Measurements from ENCODE around the gene YIPF1.
"Not testable (repeated sequence)": the region's sequence is repeated elsewhere in the genome, so short reads cannot be mapped to it uniquely, and the experiment has no call there.

YIPF1 gene

DNA sequence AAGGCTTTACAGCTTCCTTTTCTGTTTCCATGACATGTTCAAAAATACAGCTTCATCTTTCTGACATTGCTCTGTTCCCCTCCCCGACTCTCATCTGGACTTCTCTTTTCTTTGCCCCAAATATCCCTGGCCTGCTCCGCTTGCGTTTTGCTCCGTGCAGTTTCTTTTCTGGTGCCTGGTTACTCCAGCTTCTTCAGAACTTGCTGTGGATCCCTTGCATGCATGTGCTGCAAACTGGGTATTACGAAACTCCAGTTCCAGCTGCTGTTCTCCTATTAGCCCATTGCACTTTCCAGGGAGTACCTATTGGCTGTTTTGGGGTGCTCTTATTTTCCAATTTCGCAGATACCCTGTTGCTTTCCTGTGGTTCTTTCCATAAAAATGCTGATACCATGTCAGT, 41.6 kb downstream of the YIPF1 start:
- DNase-seq (ENCODE audit: extremely low read depth in 1 of 2, low read depth in 1 of 2) = no peak

DNA sequence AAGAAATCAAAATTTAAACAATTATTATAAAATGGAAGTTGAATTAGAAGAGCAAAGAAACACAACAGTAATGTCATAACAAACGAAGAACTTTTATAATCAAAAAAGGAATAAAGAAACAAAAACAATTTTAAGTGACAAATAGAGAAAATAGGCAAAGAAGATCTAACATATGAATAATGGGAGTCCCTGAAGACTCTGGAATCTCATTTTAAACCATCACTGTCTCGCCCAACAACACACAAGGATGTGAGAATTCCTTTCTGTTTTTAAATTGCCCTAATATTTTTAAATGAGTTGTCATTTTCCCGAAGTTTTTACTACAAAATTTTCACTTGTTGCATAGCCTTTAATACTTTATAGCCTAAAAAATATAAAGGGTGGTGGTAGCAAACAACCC, 47.2 kb downstream of the YIPF1 start:
- DNase-seq (ENCODE audit: extremely low read depth in 1 of 2, low read depth in 1 of 2) = no peak

DNA sequence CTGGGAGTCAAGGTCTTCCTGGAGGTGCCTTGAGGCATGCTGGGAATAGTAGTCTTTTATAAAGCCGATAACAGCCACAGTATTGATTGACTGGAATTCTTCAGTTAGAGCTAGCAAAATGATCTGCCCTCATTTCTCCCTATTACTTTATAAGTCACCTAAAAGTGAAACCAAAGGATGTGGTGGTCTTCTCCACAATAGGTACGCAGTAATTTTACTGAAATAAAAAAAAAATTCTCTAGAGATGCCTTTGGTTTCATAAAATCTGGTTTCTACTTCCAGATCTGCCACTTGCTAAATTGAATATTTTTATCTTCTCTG, 51.0 kb downstream of the YIPF1 start:
- no peak for DNase-seq (ENCODE audit: extremely low read depth in 1 of 2, low read depth in 1 of 2)

DNA sequence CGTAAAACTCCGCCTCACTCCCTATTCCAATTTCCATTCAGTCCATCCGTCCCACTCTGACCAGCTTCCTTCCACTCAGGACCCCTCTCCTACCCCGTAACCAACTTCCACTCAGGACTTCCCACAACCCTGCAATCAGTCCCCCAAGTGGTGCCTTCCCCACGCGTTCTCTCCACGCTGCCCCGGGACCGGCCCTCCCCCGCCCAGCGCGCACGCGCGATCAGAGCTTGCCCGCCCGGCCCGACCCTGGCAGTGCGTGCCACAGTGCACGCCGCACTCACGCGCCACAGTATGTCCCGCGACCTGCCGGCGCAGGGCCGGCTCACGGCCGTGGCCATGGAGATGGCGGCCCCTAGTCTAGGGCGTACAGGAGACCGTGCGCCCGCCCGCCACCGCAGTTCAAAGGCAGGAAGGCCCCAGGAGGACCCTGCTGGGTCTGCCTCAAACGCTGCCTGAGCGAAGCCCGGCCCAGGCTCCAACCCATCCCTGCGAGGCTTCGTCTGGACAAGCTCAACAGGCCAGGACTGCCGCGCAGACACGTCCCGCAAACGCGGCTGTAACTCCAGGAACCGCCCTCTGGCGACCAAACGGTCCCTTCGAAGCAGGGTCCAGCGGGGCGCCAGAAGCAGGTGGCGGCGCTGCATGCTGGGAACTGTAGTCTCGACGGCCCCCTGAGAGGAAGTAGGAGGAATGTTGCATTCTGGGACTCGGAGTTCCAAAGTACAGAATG, 51.5 kb downstream of the YIPF1 start, which contains the start of gene NDC1:
Gene NDC1 (minus strand): TSS at position 373 of the 730 bp plus-strand sequence. CDS start 35 bp downstream, at position 338.
- DNase-seq (ENCODE audit: extremely low read depth in 1 of 2, low read depth in 1 of 2) = peak; percentile 72 to 79

DNA sequence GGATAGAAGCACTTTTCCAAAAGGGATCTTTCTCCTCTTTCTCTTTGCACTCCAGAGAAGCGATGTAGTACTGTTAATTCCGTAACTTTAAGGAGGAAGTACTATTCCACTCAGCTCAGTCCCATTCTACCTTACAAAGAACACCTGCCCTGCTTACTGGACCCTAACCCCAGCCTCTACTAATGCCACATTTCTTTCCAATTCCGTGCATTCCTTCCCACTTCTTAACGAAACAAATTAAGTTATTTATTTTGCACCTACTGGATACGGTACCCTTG, 52.0 kb downstream of the YIPF1 start:
- DNase-seq (ENCODE audit: extremely low read depth in 1 of 2, low read depth in 1 of 2) = no peak

DNA sequence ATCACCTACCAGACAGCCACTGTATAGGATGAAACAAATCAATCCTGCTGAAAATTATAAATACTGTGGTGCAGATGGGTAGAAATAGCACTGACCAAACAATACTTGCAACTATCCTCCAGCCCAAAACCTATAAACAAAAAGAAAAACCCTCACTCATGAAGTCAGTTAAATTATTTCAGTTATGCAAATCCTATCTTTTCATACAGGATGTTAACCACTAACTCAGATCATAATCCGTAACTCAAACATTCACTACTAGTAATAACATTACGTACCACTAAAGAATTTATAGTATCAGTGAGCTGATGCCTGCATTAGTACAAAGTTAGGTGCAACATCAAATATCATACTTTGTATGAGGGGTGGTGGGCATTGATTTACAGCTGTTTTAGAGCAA, 54.1 kb downstream of the YIPF1 start:
- no peak for DNase-seq (ENCODE audit: extremely low read depth in 1 of 2, low read depth in 1 of 2)

DNA sequence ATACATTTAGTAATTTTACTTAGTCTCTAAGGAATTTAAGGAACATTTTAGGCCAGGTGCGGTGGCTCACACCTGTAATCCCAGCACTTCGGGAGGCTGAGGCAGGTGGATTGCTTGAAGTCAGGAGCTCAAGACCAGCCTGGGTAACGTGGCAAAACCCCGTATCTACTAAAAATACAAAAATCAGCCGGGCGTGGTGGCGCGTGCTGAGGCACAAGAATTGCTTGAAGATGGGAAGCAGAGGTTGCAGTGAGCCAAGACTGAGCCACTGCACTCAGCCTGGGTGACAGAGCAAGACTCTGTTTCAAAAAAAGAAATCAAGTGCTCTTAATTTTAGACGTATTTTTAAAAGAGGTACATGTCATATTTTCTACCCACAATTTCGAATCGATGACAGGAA, 54.8 kb downstream of the YIPF1 start:
- no peak for DNase-seq (ENCODE audit: extremely low read depth in 1 of 2, low read depth in 1 of 2)

DNA sequence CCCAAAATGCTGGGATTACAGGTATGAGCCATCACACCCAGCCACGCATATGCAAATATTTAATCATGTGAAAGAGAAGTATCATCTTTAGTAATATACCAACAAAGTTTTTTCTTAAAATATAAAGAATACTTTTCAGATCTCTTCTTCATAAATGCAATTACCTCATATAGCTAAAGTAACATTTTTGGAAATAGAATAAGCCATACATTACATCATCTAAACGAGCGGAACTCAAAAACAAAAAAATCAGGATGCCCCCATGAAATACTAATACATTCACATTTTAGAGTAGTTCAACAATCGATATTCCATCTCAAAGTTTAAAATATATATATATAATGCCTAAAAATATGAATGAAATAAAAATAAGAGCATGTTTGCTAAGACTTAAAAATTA, 56.2 kb downstream of the YIPF1 start:
- no peak for DNase-seq (ENCODE audit: extremely low read depth in 1 of 2, low read depth in 1 of 2)

DNA sequence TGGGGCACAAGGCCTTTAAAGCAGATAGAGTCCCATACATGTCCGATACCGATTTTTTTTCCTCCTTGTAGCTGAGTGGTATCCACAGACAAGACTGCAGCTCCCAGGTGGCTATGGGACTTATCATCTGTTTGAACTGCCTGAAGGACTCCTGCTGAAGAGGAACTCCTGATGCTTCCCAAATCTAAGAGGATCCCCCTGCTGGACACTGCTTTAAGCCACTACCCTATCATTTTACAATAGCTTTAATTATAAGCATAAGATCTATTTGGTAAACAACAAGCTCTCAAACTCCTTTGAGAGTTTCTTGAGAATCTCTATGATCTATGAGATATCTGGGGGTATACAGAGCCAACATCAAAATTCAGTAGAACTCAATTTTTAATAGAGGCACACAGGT, 63.2 kb downstream of the YIPF1 start:
- no peak for DNase-seq (ENCODE audit: extremely low read depth in 1 of 2, low read depth in 1 of 2)

DNA sequence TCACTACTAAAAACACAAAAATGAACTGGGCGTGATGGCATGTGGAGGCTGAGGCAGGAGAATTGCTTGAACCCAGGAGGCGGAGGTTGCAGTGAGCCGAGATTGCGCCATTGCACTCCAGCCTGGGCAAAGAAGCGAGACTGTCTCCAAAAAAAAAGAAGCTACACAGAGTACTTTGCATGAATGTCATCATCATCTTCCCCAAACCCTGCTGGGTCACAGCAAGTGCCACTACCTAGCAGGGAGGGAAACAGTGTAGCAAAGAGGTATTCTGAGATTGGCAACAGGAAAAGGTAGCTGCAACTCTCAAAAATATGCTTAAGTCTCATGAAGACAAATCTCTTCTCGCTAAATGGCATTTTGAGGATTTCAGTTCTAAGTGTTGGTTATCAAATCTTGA, 64.3 kb downstream of the YIPF1 start:
- no peak for DNase-seq (ENCODE audit: extremely low read depth in 1 of 2, low read depth in 1 of 2)

DNA sequence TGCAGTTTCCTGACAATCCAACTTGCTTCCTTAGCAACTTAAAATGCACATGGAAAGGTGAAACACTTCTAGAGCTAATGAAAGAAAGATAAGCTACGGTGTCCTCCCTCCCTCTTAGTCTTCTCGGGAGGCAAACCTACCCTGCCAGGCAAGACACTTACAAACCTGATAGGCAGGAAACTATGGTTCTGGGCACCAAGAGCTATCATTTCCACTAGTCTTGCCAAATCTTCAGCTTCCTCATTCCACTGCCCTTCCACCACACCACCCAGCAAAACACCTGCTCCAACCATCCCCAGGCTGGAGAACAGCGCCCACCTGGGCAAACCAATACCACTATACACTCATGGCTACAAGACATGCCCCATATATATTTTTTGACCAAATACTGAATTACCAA, 66.7 kb downstream of the YIPF1 start:
- DNase-seq (ENCODE audit: extremely low read depth in 1 of 2, low read depth in 1 of 2) = no peak

DNA sequence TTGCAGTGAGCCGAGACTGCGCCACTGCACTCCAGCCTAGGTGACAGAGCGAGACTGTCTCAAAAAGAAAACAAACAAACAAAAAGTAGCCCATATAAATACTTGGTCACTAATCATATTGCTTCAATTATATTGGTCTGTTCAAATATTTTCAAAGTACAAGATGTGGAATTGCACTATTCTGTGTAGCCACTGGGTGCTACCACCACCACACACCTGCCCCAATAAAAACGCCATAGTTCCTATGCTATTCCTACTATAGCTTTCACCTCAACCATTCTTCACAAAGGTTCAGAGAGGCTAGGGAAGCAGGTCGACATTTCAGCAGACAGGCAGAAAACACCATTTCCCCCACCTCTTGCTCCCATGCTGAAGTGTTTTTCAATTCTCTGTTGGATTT, 68.2 kb downstream of the YIPF1 start:
- DNase-seq (ENCODE audit: extremely low read depth in 1 of 2, low read depth in 1 of 2) = no peak

DNA sequence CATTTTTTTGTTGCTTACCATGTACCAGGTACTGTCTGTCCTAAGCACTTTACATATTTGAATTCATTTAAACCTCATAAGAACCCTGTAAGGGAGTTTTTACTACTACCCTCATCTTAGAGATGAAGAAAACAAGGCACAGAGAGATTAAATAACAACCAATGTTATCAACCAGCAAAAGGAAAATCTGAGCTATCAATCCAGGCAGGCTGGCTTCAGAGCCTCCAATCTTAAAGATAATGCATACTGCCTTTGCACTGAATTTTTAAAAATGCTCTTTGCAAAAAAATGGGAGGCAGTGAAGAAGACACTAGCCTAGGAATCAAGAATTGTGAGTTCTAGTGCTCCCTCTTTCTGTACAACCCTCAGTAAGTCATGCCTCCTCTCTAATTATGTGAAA, 70.2 kb downstream of the YIPF1 start:
- no peak for DNase-seq (ENCODE audit: extremely low read depth in 1 of 2, low read depth in 1 of 2)

DNA sequence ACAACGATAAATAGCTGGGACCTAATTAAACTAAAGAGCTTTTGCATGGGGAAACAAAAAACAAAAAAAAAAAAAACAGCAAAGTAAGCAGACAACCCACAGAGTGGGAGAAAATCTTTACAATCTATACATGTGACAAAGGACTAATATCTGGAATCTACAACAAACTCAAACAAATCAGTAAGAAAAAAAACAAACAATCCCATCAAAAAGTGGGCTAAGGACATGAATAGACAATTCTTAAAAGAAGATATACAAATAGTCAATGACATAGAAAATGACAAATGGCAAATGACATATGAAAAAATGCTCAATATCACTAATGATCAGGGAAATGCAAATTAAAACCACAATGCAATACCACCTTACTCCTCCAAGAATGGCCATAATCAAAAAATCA, 73.0 kb downstream of the YIPF1 start:
- DNase-seq (ENCODE audit: extremely low read depth in 1 of 2, low read depth in 1 of 2) = not testable (repeated sequence)

DNA sequence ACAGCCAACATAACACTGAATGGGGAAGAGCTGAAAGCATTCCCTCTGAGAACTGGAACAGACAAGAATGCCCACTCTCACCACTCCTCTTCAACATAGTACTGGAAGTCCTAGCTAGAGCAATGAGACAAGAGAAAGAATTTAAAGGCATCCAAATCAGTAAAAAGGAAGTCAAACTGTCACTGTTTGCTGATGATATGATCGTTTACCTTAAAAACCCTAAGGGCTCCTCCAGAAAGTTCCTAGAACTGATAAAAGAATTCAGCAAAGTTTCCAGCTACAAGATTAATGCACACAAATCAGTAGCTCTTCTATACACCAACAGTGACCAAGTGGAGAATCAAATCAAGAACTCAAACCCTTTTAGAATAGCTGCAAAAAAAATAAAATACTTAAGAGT, 74.1 kb downstream of the YIPF1 start:
- DNase-seq (ENCODE audit: extremely low read depth in 1 of 2, low read depth in 1 of 2) = not testable (repeated sequence)

DNA sequence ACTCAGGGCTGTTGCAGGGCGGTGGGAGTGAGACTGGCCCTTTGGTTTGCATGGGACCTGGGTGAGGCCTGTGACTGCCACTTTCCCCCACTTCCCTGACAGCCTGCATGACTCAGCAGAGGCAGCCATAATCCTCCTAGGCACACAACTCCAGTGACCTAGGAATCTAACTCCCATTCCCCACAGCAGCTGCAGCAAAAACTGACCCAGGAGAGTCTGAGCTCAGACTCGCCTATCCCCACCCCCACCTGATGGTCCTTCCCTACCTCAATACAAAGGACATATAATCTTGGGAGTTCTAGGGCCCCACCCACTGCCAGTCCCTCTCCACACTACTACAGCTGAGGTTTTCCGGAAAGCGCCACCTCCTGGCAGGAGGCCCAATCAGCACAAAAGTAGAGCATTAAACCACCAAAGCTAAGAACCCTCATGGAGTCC, 78.2 kb downstream of the YIPF1 start:
- no peak for DNase-seq (ENCODE audit: extremely low read depth in 1 of 2, low read depth in 1 of 2)

DNA sequence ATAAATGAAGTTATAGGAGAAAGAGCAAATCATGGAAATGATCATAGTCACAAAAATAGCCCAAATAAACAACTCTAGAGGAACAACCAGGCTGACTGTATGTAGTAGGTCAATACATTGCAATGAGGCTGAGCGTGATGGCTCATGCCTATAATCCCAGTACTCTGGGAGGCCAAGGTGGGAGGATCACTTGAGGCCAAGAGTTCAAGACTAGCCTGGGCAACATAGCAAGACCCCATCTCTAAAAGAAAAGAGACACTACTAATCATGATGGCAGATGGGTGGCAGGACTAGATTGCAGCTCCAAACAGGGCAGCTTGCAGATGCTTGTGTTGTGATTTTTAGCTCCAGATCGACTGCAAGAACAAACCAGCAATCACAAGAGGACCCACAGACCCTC, 79.1 kb downstream of the YIPF1 start:
- DNase-seq (ENCODE audit: extremely low read depth in 1 of 2, low read depth in 1 of 2) = no peak

DNA sequence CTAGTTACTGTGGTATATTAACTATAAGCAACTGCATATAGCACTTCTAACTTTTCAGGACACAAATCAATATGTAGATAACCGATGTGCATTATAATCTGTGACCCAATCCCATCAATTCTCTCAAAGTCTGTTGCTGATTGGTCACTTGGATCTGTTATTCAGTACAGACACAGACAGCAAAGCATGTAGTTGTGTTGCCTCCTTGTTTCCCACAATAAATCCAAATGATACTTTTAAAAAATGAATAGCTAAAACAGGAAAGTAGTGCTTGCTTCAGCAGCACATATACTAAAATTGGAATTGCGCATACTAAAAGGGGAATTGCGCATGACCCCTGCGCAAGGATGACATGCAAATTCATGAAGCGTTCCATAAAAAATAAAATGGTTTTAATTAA, 79.6 kb downstream of the YIPF1 start:
- no peak for DNase-seq (ENCODE audit: extremely low read depth in 1 of 2, low read depth in 1 of 2)

DNA sequence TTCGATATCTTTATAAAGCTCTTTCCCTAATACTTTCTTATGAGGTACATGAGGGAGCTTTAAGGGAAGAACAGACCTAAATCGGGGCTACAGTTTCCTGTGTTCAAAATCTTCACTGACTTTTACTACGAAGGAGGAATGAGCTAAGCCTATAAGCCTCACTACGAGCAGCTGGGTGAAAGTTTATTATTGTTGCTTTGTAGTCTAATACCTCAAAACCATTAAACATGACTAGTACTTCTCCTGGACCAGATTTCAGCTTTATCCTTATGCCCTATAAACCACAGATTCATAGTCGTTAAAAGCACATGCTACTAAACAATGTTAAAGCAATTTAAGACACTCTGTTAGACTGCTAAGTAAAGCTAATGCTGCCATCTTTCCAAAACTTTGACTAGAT, 81.7 kb downstream of the YIPF1 start:
- DNase-seq (ENCODE audit: extremely low read depth in 1 of 2, low read depth in 1 of 2) = no peak

DNA sequence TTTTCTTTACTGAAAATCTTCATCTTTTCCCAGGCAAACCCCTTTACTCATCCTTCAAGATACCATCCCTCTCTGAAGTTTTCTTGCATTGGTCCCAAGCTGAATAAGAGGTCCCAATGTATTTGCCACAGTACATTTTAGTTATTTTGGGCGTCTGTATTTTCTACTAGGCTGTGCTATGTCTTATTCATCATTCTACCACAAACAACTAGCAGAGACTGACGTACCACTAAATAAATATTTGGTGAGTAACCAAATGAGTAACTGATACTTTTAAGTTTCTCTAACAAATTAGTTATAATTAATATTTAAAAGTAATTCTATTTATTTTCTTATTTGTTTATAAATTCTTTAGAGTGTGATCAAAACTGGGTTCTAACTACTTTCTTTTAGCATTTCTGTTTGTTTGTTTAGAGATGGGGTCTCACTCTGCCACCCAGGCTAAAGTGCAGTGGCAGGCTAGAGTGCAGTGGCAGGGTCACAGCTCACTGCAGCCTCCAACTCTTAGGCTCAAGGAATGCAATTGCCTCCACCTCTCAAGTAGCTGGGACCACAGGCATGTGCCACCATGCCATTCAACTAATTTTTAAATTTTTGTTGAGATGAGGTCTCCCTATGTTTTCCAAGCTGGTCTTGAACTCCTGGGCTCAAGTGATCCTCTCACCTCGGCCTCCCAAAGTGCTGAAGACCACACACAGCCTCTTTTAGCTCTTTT, 84.6 kb downstream of the YIPF1 start:
- DNase-seq (ENCODE audit: extremely low read depth in 1 of 2, low read depth in 1 of 2) = no peak

DNA sequence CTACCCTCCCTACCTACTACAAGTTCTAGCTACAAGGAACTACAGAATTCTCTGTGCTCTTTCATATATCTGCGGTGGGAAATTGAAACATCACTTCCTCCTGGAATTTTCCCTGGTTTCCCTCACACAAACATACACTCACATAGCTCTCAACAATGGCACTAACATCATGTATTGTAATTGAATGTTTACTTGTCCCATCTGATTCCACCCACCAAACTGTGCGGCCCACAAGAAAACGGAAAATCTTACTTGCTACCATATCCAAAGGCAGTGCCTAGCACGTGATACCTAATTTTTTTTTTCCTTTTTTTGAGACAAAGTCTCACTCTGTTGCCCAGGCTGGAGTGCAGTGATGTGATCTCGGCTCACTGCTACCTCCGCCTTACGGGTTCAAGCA, 85.4 kb downstream of the YIPF1 start:
- DNase-seq (ENCODE audit: extremely low read depth in 1 of 2, low read depth in 1 of 2) = no peak
